Vagina (tissue), 2 donors: ENCODE results near the gene COL24A1.

Source experiments
- POLR2A ChIP-seq, 2 donors: fragments of 450-650 bp; IDR thresholded peaks; one replicate each; pipeline ENCODE4 v1.6.1; 2017; ENCODE audit warnings: antibody characterized with exemption in 2 of 2, mild to moderate bottlenecking in 2 of 2, moderate library complexity in 2 of 2
- POLR2AphosphoS5 ChIP-seq, 2 donors: sonication (generic); formaldehyde crosslinking; IDR thresholded peaks; one replicate each; pipeline ENCODE4 v1.9.0; 2017; ENCODE audit warnings: antibody characterized with exemption in 2 of 2, mild to moderate bottlenecking in 2 of 2, low read depth in 1 of 2; ENCODE audit not compliant: insufficient read depth in 1 of 2
- TF ChIP-seq, protein P1 (sequence below), 3 experiments: fragments of 450-650 bp in 2 of 3; fragments of 200-600 bp in 1 of 3; sonication (generic) in 1 of 3; IDR thresholded peaks; one replicate each; pipeline ENCODE4 v1.5.1; 2017 to 2019; ENCODE audit warnings: antibody characterized with exemption in 3 of 3, mild to moderate bottlenecking in 2 of 3, moderate library complexity in 2 of 3

GRCh38 chr1:85857991-85858390 lies 298.6 kb downstream of the COL24A1 start:
- TF ChIP-seq, protein P1, sequence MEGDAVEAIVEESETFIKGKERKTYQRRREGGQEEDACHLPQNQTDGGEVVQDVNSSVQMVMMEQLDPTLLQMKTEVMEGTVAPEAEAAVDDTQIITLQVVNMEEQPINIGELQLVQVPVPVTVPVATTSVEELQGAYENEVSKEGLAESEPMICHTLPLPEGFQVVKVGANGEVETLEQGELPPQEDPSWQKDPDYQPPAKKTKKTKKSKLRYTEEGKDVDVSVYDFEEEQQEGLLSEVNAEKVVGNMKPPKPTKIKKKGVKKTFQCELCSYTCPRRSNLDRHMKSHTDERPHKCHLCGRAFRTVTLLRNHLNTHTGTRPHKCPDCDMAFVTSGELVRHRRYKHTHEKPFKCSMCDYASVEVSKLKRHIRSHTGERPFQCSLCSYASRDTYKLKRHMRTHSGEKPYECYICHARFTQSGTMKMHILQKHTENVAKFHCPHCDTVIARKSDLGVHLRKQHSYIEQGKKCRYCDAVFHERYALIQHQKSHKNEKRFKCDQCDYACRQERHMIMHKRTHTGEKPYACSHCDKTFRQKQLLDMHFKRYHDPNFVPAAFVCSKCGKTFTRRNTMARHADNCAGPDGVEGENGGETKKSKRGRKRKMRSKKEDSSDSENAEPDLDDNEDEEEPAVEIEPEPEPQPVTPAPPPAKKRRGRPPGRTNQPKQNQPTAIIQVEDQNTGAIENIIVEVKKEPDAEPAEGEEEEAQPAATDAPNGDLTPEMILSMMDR (IDR thresholded peaks at IDR 0.05): no peak
- no peak for TF ChIP-seq POLR2A (IDR thresholded peaks at IDR 0.05)
- no peak for TF ChIP-seq POLR2AphosphoS5 (IDR thresholded peaks at IDR 0.05; ENCODE audit: insufficient read depth in 1 of 2, low read depth in 1 of 2)
